Keratinocyte (primary cell): ENCODE measurements around the gene PRKCI. TPM values are rescaled to one million over a fixed set of nuclear protein-coding genes. Genes with fewer than 3 reads are reported as not detected.
A peak's percentile ranks its signal among the peaks of the same experiment; 100 is the strongest.
"Not testable (repeated sequence)": the region's sequence is repeated elsewhere in the genome, so short reads cannot be mapped to it uniquely, and the experiment has no call there.

Experiments used
- DNase-seq: peaks from one replicate; pipeline ENCODE4 v3.0.0-alpha.2; 2011; ENCODE audit warnings: low read depth, missing footprints, low spot score
- FAIRE-seq: peaks from 2 replicates; lab custom pipeline; 2011; peaks lifted over from hg19 to GRCh38; lab: Jason Lieb, UNC
- H2AFZ ChIP-seq: 2 replicates; pipeline ENCODE4 v1.6.0; 2012; ENCODE audit warnings: low read length, control low read depth, inconsistent platforms; ENCODE audit not compliant: control insufficient read depth
- H3K27ac ChIP-seq: 2 replicates; pipeline ENCODE4 v1.5.1; 2011; ENCODE audit warnings: low read length; ENCODE audit not compliant: control insufficient read depth, insufficient read depth
- H3K27me3 ChIP-seq: 3 replicates; pipeline ENCODE4 v1.6.0; 2011; ENCODE audit warnings: low read length; ENCODE audit not compliant: control insufficient read depth, insufficient read depth; ENCODE audit errors: extremely low read depth
- H3K36me3 ChIP-seq, 2 experiments: 2 replicates in 1 of 2; 3 replicates in 1 of 2; pipeline ENCODE4 v1.5.1; 2011; ENCODE audit warnings: low read length in 2 of 2, mild to moderate bottlenecking in 1 of 2; ENCODE audit not compliant: control insufficient read depth in 2 of 2, insufficient read depth in 2 of 2; ENCODE audit errors: extremely low read depth in 1 of 2
- H3K4me1 ChIP-seq: 3 replicates; pipeline ENCODE4 v1.5.1; 2011; ENCODE audit warnings: low read length; ENCODE audit not compliant: control insufficient read depth, insufficient read depth; ENCODE audit errors: extremely low read depth
- H3K4me2 ChIP-seq: 3 replicates; pipeline ENCODE4 v1.6.0; 2011; ENCODE audit warnings: low read depth, low read length; ENCODE audit not compliant: control insufficient read depth, insufficient read depth; ENCODE audit errors: extremely low read depth
- H3K4me3 ChIP-seq, 3 experiments: fragments of 200-600 bp in 1 of 3; sonication (generic) in 1 of 3; 2 replicates in 2 of 3; 3 replicates in 1 of 3; pipeline ENCODE4 v1.5.1; 2011 to 2016; ENCODE audit warnings: low read length in 3 of 3, mild to moderate bottlenecking in 3 of 3, control low read depth in 2 of 3, inconsistent platforms in 1 of 3, low read depth in 1 of 3, mixed read lengths in 1 of 3, mixed run types in 1 of 3, moderate library complexity in 1 of 3; ENCODE audit not compliant: control insufficient read depth in 2 of 3, insufficient read depth in 2 of 3; ENCODE audit errors: extremely low read depth in 1 of 3
- H3K79me2 ChIP-seq: 2 replicates; pipeline ENCODE4 v1.6.0; 2012; ENCODE audit warnings: low read length; ENCODE audit not compliant: control insufficient read depth, insufficient read depth
- H3K9ac ChIP-seq: 3 replicates; pipeline ENCODE4 v1.6.0; 2011; ENCODE audit warnings: low read length; ENCODE audit not compliant: control insufficient read depth, insufficient read depth; ENCODE audit errors: extremely low read depth
- H3K9me1 ChIP-seq: 3 replicates; pipeline ENCODE4 v1.6.0; 2011; ENCODE audit warnings: low read length; ENCODE audit not compliant: control insufficient read depth, insufficient read depth; ENCODE audit errors: extremely low read depth
- H3K9me3 ChIP-seq: 2 replicates; pipeline ENCODE4 v1.5.1; 2012; ENCODE audit warnings: low read depth, low read length; ENCODE audit not compliant: control insufficient read depth
- H4K20me1 ChIP-seq: 3 replicates; pipeline ENCODE4 v1.6.0; 2011; ENCODE audit warnings: low read length; ENCODE audit not compliant: control insufficient read depth, insufficient read depth; ENCODE audit errors: extremely low read depth
- EZH2 ChIP-seq: IDR thresholded peaks from one replicate; pipeline ENCODE4 v1.6.1; 2012; ENCODE audit warnings: inconsistent platforms, mild to moderate bottlenecking, low read length, moderate library complexity
- dilution Hi-C: fragments of 300-500 bp; cut with MboI; formaldehyde crosslinking; loops from one replicate; pipeline ENCODE4 v1.7.0; 2020; ENCODE audit warnings: low sequenced_read_pairs; ENCODE audit not compliant: extremely low pct_ligation_motif_present
- polyA plus RNA-seq, 5 experiments: library from polyadenylated mRNA; depleted of rRNA in 3 of 5; stranded (reverse) in 3 of 5; stranded (forward) in 1 of 5; unstranded in 1 of 5; fragments of >200 nt; gene quantifications; 1 replicate in 1 of 5; 2 replicates in 3 of 5; 3 replicates in 1 of 5; pipeline versions ENCODE4 v1.2.1 to v1.2.3, GENCODE V29; 2011 to 2012; ENCODE audit warnings: missing spikeins in 2 of 5, low read depth in 1 of 5, low replicate concordance in 1 of 5
- TF ChIP-seq, protein P1 (sequence below), 3 experiments: IDR thresholded peaks in 1 of 3; conservative IDR thresholded peaks in 1 of 3; optimal IDR thresholded peaks in 1 of 3; 2 replicates in 2 of 3; 3 replicates in 1 of 3; pipeline versions ENCODE3 to v1.5.1; 2011; ENCODE audit warnings: low read length in 3 of 3, mild to moderate bottlenecking in 3 of 3, moderate library complexity in 2 of 3, control low read depth in 1 of 3, inconsistent platforms in 1 of 3; ENCODE audit not compliant: insufficient read depth in 2 of 3; ENCODE audit errors: extremely low read depth in 1 of 3

PRKCI gene
- polyA plus RNA-seq, 1 donor (not counting 4 experiments of a cell fraction or from before 2014, with no cell fraction given), result 53.5 TPM

DNA sequence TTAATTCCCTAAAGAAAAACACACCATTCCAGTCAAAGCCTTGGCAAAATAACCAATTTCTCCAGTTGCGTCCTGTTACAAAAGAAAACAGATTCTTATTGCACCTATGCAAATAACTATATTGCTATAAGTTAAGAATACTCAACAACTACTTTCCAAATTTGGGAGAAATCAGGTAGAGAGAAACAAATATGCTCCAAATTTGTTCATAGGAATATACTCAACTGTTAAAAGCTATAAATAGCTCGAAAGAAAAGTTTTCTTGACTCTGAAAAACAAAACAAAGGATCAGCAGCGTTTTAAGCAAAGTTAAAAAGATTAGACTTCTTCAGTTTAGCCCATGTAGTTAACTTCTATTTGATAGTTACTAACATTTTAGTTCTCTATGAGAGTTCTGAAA is 115.2 kb downstream of the PRKCI start:
- no peak overlapping the region for H2AFZ ChIP-seq
- H3K4me3 ChIP-seq, result no peak overlapping the region
- no peaks in the 10 kb centered on the region for H3K79me2 ChIP-seq
- no peaks in the 10 kb centered on the region for H4K20me1 ChIP-seq
- no peak overlapping the region for H3K27ac ChIP-seq
- FAIRE-seq (no peak), DNase-seq (no peak)
- no peaks in the 10 kb centered on the region for H3K9me3 ChIP-seq
- H3K36me3 ChIP-seq, result no peaks in the 10 kb centered on the region
- no peaks in the 10 kb centered on the region for H3K4me1 ChIP-seq
- dilution Hi-C loops, result no loop called here
- no peak overlapping the region for H3K9ac ChIP-seq
- TF ChIP-seq, protein P1, sequence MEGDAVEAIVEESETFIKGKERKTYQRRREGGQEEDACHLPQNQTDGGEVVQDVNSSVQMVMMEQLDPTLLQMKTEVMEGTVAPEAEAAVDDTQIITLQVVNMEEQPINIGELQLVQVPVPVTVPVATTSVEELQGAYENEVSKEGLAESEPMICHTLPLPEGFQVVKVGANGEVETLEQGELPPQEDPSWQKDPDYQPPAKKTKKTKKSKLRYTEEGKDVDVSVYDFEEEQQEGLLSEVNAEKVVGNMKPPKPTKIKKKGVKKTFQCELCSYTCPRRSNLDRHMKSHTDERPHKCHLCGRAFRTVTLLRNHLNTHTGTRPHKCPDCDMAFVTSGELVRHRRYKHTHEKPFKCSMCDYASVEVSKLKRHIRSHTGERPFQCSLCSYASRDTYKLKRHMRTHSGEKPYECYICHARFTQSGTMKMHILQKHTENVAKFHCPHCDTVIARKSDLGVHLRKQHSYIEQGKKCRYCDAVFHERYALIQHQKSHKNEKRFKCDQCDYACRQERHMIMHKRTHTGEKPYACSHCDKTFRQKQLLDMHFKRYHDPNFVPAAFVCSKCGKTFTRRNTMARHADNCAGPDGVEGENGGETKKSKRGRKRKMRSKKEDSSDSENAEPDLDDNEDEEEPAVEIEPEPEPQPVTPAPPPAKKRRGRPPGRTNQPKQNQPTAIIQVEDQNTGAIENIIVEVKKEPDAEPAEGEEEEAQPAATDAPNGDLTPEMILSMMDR (optimal IDR thresholded peaks at IDR 0.05 in 1 of 3, IDR thresholded peaks at IDR 0.05 in 1 of 3, conservative IDR thresholded peaks at IDR 0.05 in 1 of 3; ENCODE audit: extremely low read depth in 1 of 3, insufficient read depth in 2 of 3, low read length in 3 of 3), result no peak
- TF ChIP-seq EZH2, result no peak
- H3K4me2 ChIP-seq, result no peak overlapping the region
- H3K27me3 ChIP-seq, result no peaks in the 10 kb centered on the region
- no peaks in the 10 kb centered on the region for H3K9me1 ChIP-seq

DNA sequence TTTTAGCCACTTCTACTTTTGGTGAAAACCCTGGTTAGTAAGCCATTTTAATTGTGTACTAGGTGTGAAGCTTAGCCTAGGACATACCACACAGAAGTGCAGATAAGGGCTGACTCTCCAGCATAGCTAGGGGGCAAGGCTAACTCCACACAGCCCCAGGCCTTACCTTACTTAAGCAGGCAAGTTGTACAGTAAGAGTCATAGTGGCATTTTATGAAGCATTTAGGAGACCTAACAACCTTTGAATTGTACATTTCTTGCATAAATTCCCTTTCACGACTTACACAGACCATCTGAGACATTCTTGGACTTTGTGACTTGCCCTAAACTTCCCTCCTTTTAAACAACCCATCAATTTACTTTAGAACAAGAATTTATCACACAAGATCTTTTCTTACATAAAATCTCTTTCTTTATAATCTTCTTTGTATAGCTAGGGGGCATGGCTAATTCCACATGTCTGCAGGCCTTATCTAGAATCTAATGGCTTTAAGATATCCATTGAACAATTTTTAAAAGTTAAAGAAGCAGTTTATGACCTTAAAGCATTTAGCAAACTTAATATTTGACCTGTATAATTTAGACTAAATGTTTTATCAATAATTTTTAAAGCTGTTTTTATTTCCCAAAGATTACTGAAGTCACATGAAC is 116.6 kb downstream of the PRKCI start:
- dilution Hi-C loops, result no loop called here
- Histone ChIP-seq H3K79me2 (no peaks in the 10 kb centered on the region), H3K4me2 (no peak overlapping the region), H3K9me1 (no peaks in the 10 kb centered on the region), H3K27ac (no peak overlapping the region), H3K36me3 (no peaks in the 10 kb centered on the region), H2AFZ (no peak overlapping the region), H3K27me3 (no peaks in the 10 kb centered on the region), H3K4me3 (no peak overlapping the region), H3K9me3 (no peaks in the 10 kb centered on the region), H3K4me1 (no peaks in the 10 kb centered on the region), H4K20me1 (no peaks in the 10 kb centered on the region), H3K9ac (no peak overlapping the region)
- FAIRE-seq, result no peak
- TF ChIP-seq, protein P1 (optimal IDR thresholded peaks at IDR 0.05 in 1 of 3, IDR thresholded peaks at IDR 0.05 in 1 of 3, conservative IDR thresholded peaks at IDR 0.05 in 1 of 3; ENCODE audit: extremely low read depth in 1 of 3, insufficient read depth in 2 of 3, low read length in 3 of 3), result no peak
- no peak for TF ChIP-seq EZH2
- no peak for DNase-seq

DNA sequence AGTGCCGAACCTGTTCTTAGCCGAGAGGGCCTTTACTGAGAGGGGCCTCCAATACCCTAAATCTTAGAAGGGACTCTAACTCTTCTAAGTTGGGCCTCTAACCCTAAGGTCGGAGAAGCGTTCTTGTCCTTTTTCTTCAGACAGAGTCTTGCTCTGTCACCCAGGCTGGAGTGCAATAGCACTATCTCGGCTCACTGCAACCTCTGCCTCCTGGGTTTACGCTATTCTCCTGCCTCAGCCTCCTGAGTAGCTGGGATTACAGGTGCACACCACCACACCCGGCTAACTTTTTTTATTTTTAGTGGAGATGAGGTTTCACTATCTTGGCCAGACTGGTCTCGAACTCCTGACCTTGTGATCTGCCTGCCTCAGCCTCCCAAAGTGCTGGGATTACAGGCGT is 120.0 kb downstream of the PRKCI start:
- H3K9me3 ChIP-seq, DNase-seq, H3K79me2 ChIP-seq, H3K4me2 ChIP-seq, H3K4me3 ChIP-seq, FAIRE-seq, dilution Hi-C loops, H3K9ac ChIP-seq, H3K27ac ChIP-seq, H2AFZ ChIP-seq, H4K20me1 ChIP-seq, H3K4me1 ChIP-seq, H3K9me1 ChIP-seq, H3K27me3 ChIP-seq, H3K36me3 ChIP-seq: not testable (repeated sequence)

DNA sequence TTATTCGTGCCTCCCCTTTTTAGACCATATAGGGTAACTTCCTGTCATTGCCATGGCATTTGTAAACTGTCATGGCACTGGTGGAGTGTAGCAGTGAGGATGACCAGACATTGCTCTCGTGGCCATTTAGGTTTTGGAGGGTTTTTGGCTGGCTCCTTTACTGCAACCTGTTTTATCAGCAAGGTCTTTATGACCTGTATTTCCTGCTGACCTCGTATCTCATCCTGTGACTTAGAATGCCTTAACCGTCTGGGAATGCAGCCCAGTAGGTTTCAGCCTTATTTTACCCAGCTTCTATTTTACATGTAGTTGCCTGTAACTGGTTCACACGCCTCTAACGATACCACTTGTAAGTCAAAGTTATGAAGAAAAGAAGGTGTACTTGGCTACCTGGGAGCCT is 121.6 kb downstream of the PRKCI start:
- H3K9ac ChIP-seq, FAIRE-seq, H3K27ac ChIP-seq, H3K36me3 ChIP-seq, H3K27me3 ChIP-seq, H3K4me1 ChIP-seq, H3K9me3 ChIP-seq, H3K79me2 ChIP-seq, DNase-seq, H2AFZ ChIP-seq, H3K9me1 ChIP-seq, H3K4me3 ChIP-seq, H4K20me1 ChIP-seq, dilution Hi-C loops: not testable (repeated sequence)
- H3K4me2 ChIP-seq, result peak overlapping the region; percentile 23
